Measurements from ENCODE around the gene ABCE1. TPM values are rescaled to one million over a fixed set of nuclear protein-coding genes. Genes with fewer than 3 reads are reported as not detected.

Gene ABCE1
- total and polyA plus RNA-seq, 8 donors: 35.1 to 91.9 (median 78.6) TPM

DNA sequence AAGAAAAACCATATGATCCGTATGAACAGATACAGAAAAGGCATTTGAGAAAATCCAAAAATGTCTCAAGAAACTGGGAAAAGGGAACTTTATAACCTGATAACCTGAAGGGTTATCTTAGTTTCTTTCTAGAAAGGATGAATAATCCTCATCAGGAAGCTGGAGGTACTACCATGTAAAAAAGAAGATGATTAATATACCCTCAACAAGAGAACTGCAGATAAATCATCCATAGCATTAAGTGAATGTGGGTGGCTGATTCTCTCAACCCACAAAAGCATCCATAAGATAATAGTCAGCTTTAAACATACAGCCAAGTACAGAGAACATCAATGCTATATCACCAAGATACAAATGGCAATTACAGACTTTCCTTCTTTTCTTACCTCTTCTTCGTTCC is 26.6 kb upstream of the ABCE1 start:
- H3K9me3 ChIP-seq: no peaks in the 10 kb centered on the region
- ATAC-seq: no peak
- no peaks in the 10 kb centered on the region for H3K27me3 ChIP-seq
- H3K27ac ChIP-seq: no peak overlapping the region
- TF ChIP-seq CTCF (IDR thresholded peaks at IDR 0.05): no peak
- no peaks in the 10 kb centered on the region for H3K36me3 ChIP-seq
- no peak overlapping the region for H3K4me3 ChIP-seq
- intact Hi-C loops (cut with DNase I): no loop called here
- H3K4me1 ChIP-seq: peaks cover 0 to under 1% of the 10 kb centered on the region in 2 donors
- DNase-seq: no peak

DNA sequence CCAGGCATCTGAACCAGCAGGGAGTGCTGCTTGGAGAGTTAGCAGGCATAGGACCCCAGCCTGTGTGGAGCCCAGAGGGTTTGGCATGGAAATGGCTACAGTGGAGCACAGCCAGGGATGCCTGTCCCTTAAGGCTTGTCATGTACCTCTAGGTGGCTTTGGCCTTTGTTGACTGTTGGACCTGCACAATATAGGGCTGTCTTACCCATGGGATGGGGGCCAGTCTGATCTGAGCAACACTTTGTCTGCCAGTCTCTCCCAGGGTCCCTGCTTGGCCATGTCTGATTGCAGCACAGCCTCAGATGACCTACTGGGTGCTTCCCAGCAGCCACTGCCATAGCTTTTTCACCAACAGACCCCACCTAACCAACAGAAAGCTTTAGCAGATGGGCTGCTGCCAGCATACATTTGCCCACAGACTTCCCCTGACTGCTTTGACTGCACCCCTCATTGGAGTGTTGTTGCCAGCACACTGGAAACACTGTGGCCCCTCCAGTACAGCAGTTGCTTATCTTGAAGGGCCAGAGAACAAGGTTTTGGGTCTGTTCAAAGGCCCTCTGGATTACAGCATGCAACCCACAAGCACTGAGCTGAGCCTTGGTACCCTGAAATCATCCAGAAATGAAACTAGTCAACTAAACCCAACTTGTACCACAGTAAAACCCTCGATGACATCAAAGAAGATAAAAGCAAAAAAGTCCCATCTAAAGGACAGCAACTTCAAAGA is 22.2 kb upstream of the ABCE1 start:
- Histone ChIP-seq H3K4me3 (no peak overlapping the region), H3K27ac (no peak overlapping the region), H3K36me3 (peaks cover 0 to 21% of the 10 kb centered on the region in 2 donors), H3K9me3 (peaks cover 0 to 5% of the 10 kb centered on the region in 2 donors), H3K27me3 (no peaks in the 10 kb centered on the region), H3K4me1 (no peaks in the 10 kb centered on the region)
- DNase-seq (no peak), ATAC-seq (no peak)
- no peak for TF ChIP-seq CTCF (IDR thresholded peaks at IDR 0.05)
- intact Hi-C loops (cut with DNase I): no loop called here

DNA sequence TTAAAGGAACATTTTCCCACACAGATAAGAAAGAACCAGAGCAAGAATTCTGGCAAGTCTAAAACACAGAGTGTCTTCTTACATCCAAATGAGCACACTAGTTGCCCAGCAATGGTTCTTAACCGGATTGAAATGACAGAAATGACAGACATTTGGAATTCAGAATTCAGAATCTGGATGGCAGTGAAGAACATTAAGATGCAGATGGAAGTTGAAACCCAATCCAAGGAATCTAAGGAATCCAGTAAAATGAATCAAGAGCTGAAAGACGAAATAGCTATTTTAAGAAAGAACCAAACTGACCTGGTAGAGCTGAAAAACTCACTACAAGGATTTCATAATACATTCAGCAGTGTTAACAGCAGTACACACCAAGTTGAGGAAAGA is 21.6 kb upstream of the ABCE1 start:
- ATAC-seq: no peak
- Histone ChIP-seq H3K36me3 (peaks cover 0 to 26% of the 10 kb centered on the region in 2 donors), H3K4me1 (no peaks in the 10 kb centered on the region), H3K27me3 (no peaks in the 10 kb centered on the region), H3K4me3 (no peak overlapping the region), H3K9me3 (peaks cover 0 to 5% of the 10 kb centered on the region in 2 donors), H3K27ac (no peak overlapping the region)
- no peak for TF ChIP-seq CTCF (IDR thresholded peaks at IDR 0.05)
- no peak for DNase-seq
- intact Hi-C loops (cut with DNase I): no loop called here

- Histone ChIP-seq H3K4me1 (no peaks in the 10 kb centered on the region), H3K36me3 (peaks cover 0 to 49% of the 10 kb centered on the region in 2 donors), H3K4me3 (no peak overlapping the region), H3K9me3 (peaks cover 0 to 5% of the 10 kb centered on the region in 2 donors), H3K27ac (no peak overlapping the region), H3K27me3 (no peaks in the 10 kb centered on the region)
- ATAC-seq: no peak
- no peak for TF ChIP-seq CTCF (IDR thresholded peaks at IDR 0.05)
- DNase-seq: no peak
- intact Hi-C loops (cut with DNase I): no loop called here
These were observed 16.4 kb upstream of the ABCE1 start for GRCh38 chr4:145081756-145082155.

DNA sequence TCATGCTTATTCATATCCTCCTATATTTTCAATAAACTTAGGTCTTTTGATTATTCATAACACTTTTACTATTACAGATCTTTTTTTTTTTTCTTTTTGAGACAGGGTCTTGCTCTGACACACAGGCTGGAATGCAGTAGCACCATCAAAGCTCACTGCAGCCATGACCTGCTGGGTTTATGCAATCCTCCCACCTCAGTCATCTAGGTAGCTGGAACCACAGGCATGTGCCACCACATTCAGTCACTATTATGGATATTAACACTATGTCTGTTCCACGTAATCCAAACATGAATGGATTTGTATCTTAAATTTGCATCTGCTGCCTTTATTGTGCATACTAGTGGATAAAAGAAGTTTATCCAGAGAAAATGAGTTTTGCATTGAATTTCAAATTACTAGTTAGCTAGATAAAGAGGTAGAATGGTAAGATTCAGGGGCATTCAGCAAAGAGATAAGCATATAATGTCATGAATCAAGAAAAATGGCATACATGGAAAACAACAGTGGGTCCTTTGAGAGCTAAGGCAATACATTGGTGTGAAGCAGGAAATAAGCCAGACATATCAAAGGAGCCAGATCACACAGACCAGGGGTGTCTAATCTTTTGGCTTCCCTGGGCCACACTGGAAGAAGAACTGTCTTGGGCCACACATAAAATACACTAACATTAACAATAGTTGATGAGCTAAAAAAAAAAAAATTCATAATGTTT is 14.1 kb upstream of the ABCE1 start:
- no peaks in the 10 kb centered on the region for H3K27me3 ChIP-seq
- DNase-seq (no peak), ATAC-seq (no peak)
- intact Hi-C loops (cut with DNase I): no loop called here
- H3K9me3 ChIP-seq: no peaks in the 10 kb centered on the region
- H3K4me3 ChIP-seq: no peak overlapping the region
- H3K27ac ChIP-seq: no peak overlapping the region
- peaks cover 0 to 9% of the 10 kb centered on the region in 2 donors for H3K4me1 ChIP-seq
- no peak for TF ChIP-seq CTCF (IDR thresholded peaks at IDR 0.05)
- H3K36me3 ChIP-seq: peaks cover 0 to 60% of the 10 kb centered on the region in 2 donors
